Measurements from ENCODE around the gene CD2AP.

GRCh38 chr6:47454713-47455396 lies 22.7 kb upstream of the CD2AP start:
- no peak for TF ChIP-seq EZH2 (IDR thresholded peaks at IDR 0.05; ENCODE audit: borderline replicate concordance, insufficient read depth, low read depth, low read length, poor library complexity, severe bottlenecking)
- no peak for TF ChIP-seq CTCF (IDR thresholded peaks at IDR 0.05)

All from B cell (primary cell).